GM21825 (cell line): ENCODE measurements around the gene PFKFB4.

Source experiments
- ATAC-seq: cut with Tn5 transposase; IDR thresholded peaks from one replicate; pipeline ENCODE4 v1.9.1; 2021; ENCODE audit warnings: mild to moderate bottlenecking, moderate library complexity; ENCODE audit not compliant: unreplicated experiment

PFKFB4 gene

DNA sequence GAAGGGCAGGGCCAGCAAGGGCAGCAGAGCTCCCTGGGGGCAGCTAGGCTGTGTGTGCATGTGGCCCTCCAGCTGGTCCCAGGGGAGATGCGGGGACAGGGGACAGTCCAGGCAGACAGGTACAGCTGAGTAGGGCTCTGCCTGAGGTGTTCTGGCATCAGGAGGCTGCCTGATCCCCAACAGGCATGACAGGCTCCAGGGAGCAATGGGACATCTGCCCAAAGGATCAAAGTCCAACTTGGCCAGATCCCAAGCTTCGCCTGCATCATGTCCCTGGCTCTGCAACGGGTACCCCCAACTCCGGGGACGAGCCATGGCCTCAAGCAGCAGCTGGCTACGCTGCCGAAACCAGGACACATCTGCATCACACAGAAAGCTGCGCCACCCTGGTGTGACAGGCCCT is 88.3 kb downstream of the PFKFB4 start:
- no peak for ATAC-seq
